ENCODE results near the gene RCAN2. TPM values are rescaled to one million over a fixed set of nuclear protein-coding genes. Genes with fewer than 3 reads are reported as not detected.

The RCAN2 gene
- total RNA-seq, 3 donors from 2014 or later, result 2.9 to 14.9 (median 5.9) TPM

GRCh38 chr6:46528961-46529750 lies 37.9 kb upstream of the RCAN2 start:
- H3K9me3 ChIP-seq, result no peaks in the 10 kb centered on the region
- H3K27ac ChIP-seq, result no peak overlapping the region
- DNase-seq (ENCODE audit: low spot score in 2 of 2), result no peak
- H3K36me3 ChIP-seq, result no peaks in the 10 kb centered on the region
- H3K4me1 ChIP-seq, result peaks cover 0 to 4% of the 10 kb centered on the region in 2 donors
- TF ChIP-seq POLR2AphosphoS5 (IDR thresholded peaks at IDR 0.05) (no peak), POLR2A (IDR thresholded peaks at IDR 0.05) (no peak)
- TF ChIP-seq, protein P1, sequence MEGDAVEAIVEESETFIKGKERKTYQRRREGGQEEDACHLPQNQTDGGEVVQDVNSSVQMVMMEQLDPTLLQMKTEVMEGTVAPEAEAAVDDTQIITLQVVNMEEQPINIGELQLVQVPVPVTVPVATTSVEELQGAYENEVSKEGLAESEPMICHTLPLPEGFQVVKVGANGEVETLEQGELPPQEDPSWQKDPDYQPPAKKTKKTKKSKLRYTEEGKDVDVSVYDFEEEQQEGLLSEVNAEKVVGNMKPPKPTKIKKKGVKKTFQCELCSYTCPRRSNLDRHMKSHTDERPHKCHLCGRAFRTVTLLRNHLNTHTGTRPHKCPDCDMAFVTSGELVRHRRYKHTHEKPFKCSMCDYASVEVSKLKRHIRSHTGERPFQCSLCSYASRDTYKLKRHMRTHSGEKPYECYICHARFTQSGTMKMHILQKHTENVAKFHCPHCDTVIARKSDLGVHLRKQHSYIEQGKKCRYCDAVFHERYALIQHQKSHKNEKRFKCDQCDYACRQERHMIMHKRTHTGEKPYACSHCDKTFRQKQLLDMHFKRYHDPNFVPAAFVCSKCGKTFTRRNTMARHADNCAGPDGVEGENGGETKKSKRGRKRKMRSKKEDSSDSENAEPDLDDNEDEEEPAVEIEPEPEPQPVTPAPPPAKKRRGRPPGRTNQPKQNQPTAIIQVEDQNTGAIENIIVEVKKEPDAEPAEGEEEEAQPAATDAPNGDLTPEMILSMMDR (IDR thresholded peaks at IDR 0.05), result no peak
- intact Hi-C loops (cut with DNase I; ENCODE audit: low total_unique reads), result no loop called here
- no peaks in the 10 kb centered on the region for H3K27me3 ChIP-seq
- no peak overlapping the region for H3K4me3 ChIP-seq

DNA sequence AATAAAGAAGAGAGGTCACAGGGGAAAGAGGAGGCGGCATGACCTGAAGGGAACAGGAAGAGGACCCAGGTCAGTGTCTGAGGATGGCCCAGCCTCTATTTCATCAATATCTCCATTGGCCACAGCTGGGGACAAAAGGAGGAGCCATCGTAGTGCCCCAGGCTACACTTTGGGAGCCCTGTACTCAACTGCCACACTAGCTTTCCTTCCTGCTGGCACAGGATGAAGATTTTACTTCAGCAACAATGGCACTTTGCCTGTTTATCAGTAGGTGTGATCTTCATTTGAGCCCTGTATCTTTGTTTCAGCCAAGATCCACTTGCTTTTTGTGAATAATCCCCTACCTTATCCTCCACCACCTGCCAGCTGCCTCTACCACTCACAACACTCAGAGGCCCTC lies 35.4 kb upstream of the RCAN2 start:
- Histone ChIP-seq H3K4me1 (peaks cover 0 to 4% of the 10 kb centered on the region in 2 donors), H3K27me3 (no peaks in the 10 kb centered on the region), H3K9me3 (no peaks in the 10 kb centered on the region), H3K4me3 (no peak overlapping the region), H3K27ac (peak overlapping the region in 1 of 2 donors; percentile 46), H3K36me3 (no peaks in the 10 kb centered on the region)
- no peak for TF ChIP-seq POLR2A (IDR thresholded peaks at IDR 0.05)
- TF ChIP-seq, protein P1 (IDR thresholded peaks at IDR 0.05), result no peak
- intact Hi-C loops (cut with DNase I; ENCODE audit: low total_unique reads), result no loop called here
- DNase-seq (ENCODE audit: low spot score in 2 of 2), result no peak

DNA sequence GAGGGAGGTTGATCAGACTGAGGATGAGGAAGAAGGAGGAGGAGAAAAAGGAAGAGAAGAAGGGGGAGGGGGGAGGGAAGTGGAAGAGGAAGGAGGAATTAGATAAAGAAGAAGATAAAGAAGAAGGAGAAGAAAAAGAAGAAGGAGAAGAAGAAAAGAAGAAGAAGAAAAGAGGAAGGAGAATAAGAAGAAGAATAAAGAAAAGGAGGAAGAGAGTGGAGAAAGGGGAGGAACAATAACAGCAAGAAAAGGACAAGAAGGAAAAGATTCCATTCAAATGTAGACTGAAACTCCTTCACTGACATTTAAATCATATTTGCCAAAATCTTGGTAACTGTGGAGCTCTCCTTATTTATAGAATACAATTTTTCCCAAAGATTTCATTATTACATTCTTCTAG lies 34.3 kb upstream of the RCAN2 start:
- TF ChIP-seq POLR2AphosphoS5 (IDR thresholded peaks at IDR 0.05) (no peak), POLR2A (IDR thresholded peaks at IDR 0.05) (no peak)
- TF ChIP-seq, protein P1 (IDR thresholded peaks at IDR 0.05), result no peak
- intact Hi-C loops (cut with DNase I; ENCODE audit: low total_unique reads), result no loop called here
- H3K27me3 ChIP-seq, result no peaks in the 10 kb centered on the region

DNA sequence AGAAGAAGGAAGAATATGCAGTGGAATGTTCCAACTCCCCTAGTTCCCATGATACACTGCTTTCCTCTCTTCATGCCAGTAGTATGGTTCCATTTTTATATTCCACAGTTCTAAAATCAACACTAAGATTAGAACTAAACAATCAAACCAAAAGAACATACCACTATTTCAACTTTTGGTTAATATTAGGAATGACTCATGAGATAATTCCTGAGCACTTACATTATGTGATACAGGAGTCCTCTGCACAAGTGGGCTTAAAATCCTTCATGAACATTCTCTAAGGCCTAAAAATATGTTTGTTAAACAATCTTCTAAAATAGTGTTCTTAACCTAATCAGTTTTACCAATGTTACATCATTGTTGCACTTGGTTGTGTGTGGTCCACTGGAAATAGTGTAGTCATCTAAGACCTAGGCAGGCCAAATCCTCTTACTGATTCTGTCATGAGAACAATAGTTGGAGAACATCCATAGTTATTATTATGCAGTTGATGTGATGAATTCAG lies 30.3 kb upstream of the RCAN2 start:
- no peaks in the 10 kb centered on the region for H3K4me1 ChIP-seq
- H3K27ac ChIP-seq, result no peak overlapping the region
- no peaks in the 10 kb centered on the region for H3K27me3 ChIP-seq
- no peaks in the 10 kb centered on the region for H3K9me3 ChIP-seq
- no peak for DNase-seq (ENCODE audit: low spot score in 2 of 2)
- no peak for TF ChIP-seq POLR2AphosphoS5 (IDR thresholded peaks at IDR 0.05)
- no peak for TF ChIP-seq POLR2A (IDR thresholded peaks at IDR 0.05)
- TF ChIP-seq, protein P1 (IDR thresholded peaks at IDR 0.05), result no peak
- no peak overlapping the region for H3K4me3 ChIP-seq
- no peaks in the 10 kb centered on the region for H3K36me3 ChIP-seq
- intact Hi-C loops (cut with DNase I; ENCODE audit: low total_unique reads), result no loop called here

More for the DNA sequence above, 34.3 kb upstream of the RCAN2 start:
- H3K36me3 ChIP-seq, result no peaks in the 10 kb centered on the region
- H3K9me3 ChIP-seq, result no peaks in the 10 kb centered on the region
- no peak overlapping the region for H3K27ac ChIP-seq
- H3K4me3 ChIP-seq, result no peak overlapping the region
- DNase-seq (ENCODE audit: low spot score in 2 of 2), result no peak
- peaks cover 0 to 4% of the 10 kb centered on the region in 2 donors for H3K4me1 ChIP-seq

DNA sequence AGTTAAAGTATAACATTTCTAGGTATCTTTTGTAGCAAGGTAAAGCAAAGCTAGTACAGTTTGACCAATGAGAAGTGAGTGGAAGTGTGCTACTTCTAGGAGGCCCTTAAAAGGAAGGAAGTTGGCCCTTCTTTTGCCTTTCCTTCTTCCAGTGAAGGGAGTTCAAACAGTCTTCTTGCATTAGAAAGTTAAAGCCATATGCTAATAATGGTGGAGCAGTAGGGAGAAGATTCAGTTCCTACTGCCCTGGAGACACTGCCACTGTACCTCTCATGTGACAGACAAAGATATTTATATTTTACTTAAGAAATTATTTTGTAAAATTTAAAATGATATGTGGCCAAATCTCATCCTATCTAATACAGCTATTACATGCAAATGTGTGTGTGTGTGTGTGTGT lies 26.0 kb upstream of the RCAN2 start:
- H3K27ac ChIP-seq, result no peak overlapping the region
- no peak for TF ChIP-seq POLR2A (IDR thresholded peaks at IDR 0.05)
- TF ChIP-seq, protein P1 (IDR thresholded peaks at IDR 0.05), result no peak
- TF ChIP-seq POLR2AphosphoS5 (IDR thresholded peaks at IDR 0.05), result no peak
- no peaks in the 10 kb centered on the region for H3K4me1 ChIP-seq
- no peaks in the 10 kb centered on the region for H3K9me3 ChIP-seq
- no peak for DNase-seq (ENCODE audit: low spot score in 2 of 2)
- H3K27me3 ChIP-seq, result no peaks in the 10 kb centered on the region
- intact Hi-C loops (cut with DNase I; ENCODE audit: low total_unique reads), result no loop called here
- no peaks in the 10 kb centered on the region for H3K36me3 ChIP-seq
- no peak overlapping the region for H3K4me3 ChIP-seq
